Psoas muscle (tissue), 8 donors: ENCODE data around the gene ATP5PB. TPM values are rescaled to one million over a fixed set of nuclear protein-coding genes. Genes with fewer than 3 reads are reported as not detected.

Experiments used
- ATAC-seq, 4 donors: fragments of 200-7000 bp; cut with Tn5 transposase; one replicate each; pipeline ENCODE4 v1.9.1; 2020; ENCODE audit warnings: moderate library complexity in 3 of 4, mild to moderate bottlenecking in 2 of 4
- DNase-seq, 2 donors: peaks; one replicate each; pipeline ENCODE4 v3.0.0-alpha.2; 2020
- H3K27ac ChIP-seq: fragments of 200-600 bp; one replicate; pipeline ENCODE4 v1.8.0; 2022
- H3K27me3 ChIP-seq, 3 donors: fragments of 200-600 bp in 1 of 3; one replicate each; pipeline versions ENCODE4 v1.6.1 to v1.8.0; 2013 to 2022; ENCODE audit warnings: low read length in 2 of 3, mild to moderate bottlenecking in 2 of 3, moderate library complexity in 1 of 3; ENCODE audit not compliant: insufficient read depth in 3 of 3
- H3K36me3 ChIP-seq, 2 donors: fragments of 200-600 bp in 1 of 2; one replicate each; pipeline versions ENCODE4 v1.6.1 to v1.8.0; 2013 to 2022; ENCODE audit warnings: low read depth in 1 of 2, mild to moderate bottlenecking in 1 of 2, moderate library complexity in 1 of 2; ENCODE audit not compliant: insufficient read depth in 1 of 2
- H3K4me1 ChIP-seq: fragments of 200-600 bp; one replicate; pipeline ENCODE4 v1.8.0; 2022
- H3K4me3 ChIP-seq: fragments of 200-600 bp; one replicate; pipeline ENCODE4 v1.8.0; 2022; ENCODE audit warnings: mild to moderate bottlenecking
- H3K9me3 ChIP-seq: fragments of 200-600 bp; one replicate; pipeline ENCODE4 v1.8.0; 2022
- WGBS, 3 donors: extraction: QIAGEN DNeasy Blood & Tissue Kit; methylation state at CpG; one replicate each; pipeline versions ENCODE4 v1.1.6 to v1.1.7; 2013; 5-methylcytosine and 5-hydroxymethylcytosine counted together
- intact Hi-C, 2 donors: fragments of 100-400 bp; cut with DNase I; formaldehyde crosslinking; loops; one replicate each; pipeline versions ENCODE4 v1.11.0 to v1.14.2; 2022
- polyA plus RNA-seq, 3 donors: library from polyadenylated mRNA; stranded (reverse); fragments of 200-250 nt; gene quantifications; one replicate each; pipeline ENCODE4 v1.2.3, GENCODE V29; 2013
- total RNA-seq, 4 donors: library from RNA; stranded (reverse); fragmentation: NEBNext Ultra II Directional in 2 of 4; extraction: Animal tissue kit (Norgen Biotek cat#: 25700) in 2 of 4; gene quantifications; one replicate each; pipeline versions ENCODE4 v1.2.1 to v1.2.4, GENCODE V29; 2021 to 2023
- TF ChIP-seq, protein P1 (sequence below): fragments of 200-600 bp; IDR thresholded peaks from one replicate; pipeline ENCODE4 v1.8.0; 2022; ENCODE audit warnings: antibody characterized with exemption
- donor health status: healthy with polysubstance abuse.
- donor health status: DM: no; HTN: no; CAD: no; lungs with moderate emphysema.
- donor health status: Bipolar disorder and iron deficiency.
- donor health status: healthy.
- donor health status: DM: yes; HTN: yes; CAD: no.
- donor health status: DM: no; HTN: no; CAD: no.
- donor health status: DM: no; HTN: no; CAD: no.
- donor health status: DM: yes; HTN: yes; CAD: no.

The ATP5PB gene
- total and polyA plus RNA-seq, 7 donors, result 272 to 649 (median 428) TPM

DNA sequence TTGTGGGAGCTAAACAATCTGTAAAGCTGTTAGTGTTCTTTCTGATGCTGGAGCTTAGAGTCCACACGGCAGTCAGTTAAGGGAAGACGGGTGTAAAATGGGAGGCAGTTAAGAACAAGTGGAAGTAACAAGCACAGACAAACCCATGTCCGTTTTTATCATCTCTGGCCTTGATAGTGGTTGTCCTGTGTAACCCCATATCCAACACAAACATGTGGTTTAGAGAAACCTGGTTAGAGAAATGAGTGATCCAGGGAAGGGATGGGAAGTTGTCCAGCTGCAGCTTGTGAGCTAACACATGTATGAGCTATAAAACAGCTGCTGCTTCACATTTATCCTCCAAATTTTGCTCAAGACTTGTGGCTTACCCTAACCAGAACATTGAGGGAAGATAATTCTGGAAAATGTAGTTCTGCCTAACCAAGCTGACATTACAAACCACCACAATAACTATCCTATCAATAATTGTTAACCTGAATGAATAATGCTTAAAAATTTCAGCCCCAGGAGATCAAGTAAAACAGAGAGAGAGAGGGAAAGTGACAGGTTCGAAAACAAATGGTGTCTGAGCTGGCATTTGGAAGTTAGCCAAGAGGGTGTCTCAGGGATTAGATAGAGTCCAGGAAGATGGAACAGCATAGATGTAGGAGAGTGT, 13.9 kb downstream of the ATP5PB start:
- Histone ChIP-seq H3K4me3 (no peak overlapping the region), H3K27ac (peak overlapping the region; percentile 10), H3K36me3 (peaks cover 16 to 79% of the 10 kb centered on the region in 2 donors), H3K27me3 (no peaks in the 10 kb centered on the region), H3K4me1 (no peaks in the 10 kb centered on the region), H3K9me3 (no peaks in the 10 kb centered on the region)
- WGBS, 3 donors, result 52 to 58% (median 54%) methylated on average over 4 of the region's 4 CpGs
- TF ChIP-seq, protein P1, sequence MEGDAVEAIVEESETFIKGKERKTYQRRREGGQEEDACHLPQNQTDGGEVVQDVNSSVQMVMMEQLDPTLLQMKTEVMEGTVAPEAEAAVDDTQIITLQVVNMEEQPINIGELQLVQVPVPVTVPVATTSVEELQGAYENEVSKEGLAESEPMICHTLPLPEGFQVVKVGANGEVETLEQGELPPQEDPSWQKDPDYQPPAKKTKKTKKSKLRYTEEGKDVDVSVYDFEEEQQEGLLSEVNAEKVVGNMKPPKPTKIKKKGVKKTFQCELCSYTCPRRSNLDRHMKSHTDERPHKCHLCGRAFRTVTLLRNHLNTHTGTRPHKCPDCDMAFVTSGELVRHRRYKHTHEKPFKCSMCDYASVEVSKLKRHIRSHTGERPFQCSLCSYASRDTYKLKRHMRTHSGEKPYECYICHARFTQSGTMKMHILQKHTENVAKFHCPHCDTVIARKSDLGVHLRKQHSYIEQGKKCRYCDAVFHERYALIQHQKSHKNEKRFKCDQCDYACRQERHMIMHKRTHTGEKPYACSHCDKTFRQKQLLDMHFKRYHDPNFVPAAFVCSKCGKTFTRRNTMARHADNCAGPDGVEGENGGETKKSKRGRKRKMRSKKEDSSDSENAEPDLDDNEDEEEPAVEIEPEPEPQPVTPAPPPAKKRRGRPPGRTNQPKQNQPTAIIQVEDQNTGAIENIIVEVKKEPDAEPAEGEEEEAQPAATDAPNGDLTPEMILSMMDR, result no peak
- DNase-seq (no peak), ATAC-seq (peak in 2 of 4 donors; percentile 42 to 70)
- intact Hi-C loops, result no loop called here

DNA sequence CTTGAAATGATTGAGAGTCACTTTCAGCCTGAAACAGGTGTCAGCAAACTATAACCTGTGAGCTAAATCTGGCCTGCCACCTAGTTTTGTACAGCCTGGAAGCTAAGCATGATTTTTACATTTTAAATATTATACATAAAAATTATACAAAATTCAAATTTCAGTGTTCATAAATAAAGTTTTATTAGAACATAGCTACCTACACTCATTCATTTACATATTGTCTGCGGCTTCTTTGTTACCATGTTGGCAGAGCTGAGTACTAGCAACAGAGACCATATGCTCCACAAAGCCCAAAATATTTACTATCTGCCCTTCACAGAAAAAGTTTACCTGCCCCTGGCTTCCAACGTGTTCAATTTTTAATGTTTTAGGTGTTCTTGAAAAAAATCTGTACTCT, 16.5 kb downstream of the ATP5PB start:
- intact Hi-C loops, result no loop called here
- H3K27ac ChIP-seq, result no peak overlapping the region
- DNase-seq (no peak), ATAC-seq (no peak)
- H3K4me1 ChIP-seq, result no peaks in the 10 kb centered on the region
- no peak overlapping the region for H3K4me3 ChIP-seq
- H3K9me3 ChIP-seq, result no peaks in the 10 kb centered on the region
- H3K36me3 ChIP-seq, result peaks cover 24 to 79% of the 10 kb centered on the region in 2 donors
- 95 to 98% (median 95%) methylated on average over 2 of the region's 2 CpGs for WGBS, 3 donors
- H3K27me3 ChIP-seq, result no peaks in the 10 kb centered on the region
- TF ChIP-seq, protein P1, result no peak

DNA sequence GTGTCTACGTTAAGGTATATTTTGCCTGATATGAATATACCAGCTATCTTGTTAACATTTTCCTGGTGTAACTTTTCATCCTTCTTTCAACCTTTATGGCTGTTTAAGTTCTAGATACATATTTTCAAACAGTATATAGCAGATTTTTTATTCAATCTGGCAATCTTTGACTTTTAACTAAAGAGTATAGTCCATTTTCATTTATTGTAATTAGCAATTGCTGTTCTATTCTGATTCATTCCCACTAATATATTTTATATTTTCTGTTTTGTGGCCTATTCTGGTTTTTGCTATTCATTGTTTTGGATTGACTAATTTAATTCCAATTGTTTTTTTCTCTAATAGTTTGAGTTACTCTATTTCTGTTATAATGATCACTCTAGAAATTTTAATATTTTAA, 17.2 kb downstream of the ATP5PB start:
- WGBS, 3 donors, result 0 to 3% (median 0%) methylated on average over 1 of the region's 1 CpG
- Histone ChIP-seq H3K27me3 (no peaks in the 10 kb centered on the region), H3K4me3 (no peak overlapping the region), H3K4me1 (no peaks in the 10 kb centered on the region), H3K9me3 (no peaks in the 10 kb centered on the region), H3K27ac (no peak overlapping the region), H3K36me3 (peaks cover 22 to 79% of the 10 kb centered on the region in 2 donors)
- intact Hi-C loops, result no loop called here
- ATAC-seq (no peak), DNase-seq (no peak)
- TF ChIP-seq, protein P1, result no peak

DNA sequence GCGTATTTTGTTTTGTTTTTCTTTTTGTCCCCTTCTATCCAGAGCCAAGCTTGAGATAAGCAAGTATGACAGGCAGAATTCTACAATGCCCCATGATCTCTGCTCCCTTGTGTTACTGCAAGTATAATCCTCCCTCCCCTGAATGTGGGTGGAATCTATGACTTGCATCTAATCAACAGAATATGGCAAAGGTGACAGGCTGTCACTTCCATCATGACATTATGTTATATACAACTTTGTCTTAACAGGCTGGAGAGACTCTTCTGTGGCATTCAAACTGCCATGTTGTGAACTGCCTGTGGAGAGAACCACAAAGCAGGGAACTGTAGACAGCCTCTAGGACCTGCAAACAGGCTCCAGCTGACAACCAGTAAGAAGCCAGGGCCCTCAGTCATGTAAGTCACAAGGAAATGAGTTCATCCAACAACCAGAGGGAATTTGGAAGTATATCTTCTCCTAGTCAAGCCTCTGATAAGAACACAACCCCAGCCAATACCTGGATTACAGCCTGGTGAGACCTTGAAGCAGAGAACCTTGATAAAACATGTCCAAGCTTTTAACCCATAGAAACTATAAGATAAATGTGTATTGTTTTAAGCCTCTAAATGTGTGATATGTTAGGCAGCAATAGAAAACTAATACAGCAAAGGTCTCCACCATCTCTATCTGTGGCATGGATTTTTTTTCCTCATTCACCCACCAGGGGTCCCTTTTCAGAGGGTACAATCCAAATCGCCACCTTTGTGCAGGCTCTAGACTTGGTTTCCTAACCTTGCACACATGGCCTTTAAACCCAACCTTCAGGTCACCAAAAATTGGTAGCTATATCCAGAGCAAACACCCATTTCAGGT, 18.8 kb downstream of the ATP5PB start:
- Histone ChIP-seq H3K27me3 (no peaks in the 10 kb centered on the region), H3K36me3 (peaks cover 16 to 79% of the 10 kb centered on the region in 2 donors), H3K4me3 (no peak overlapping the region), H3K4me1 (no peaks in the 10 kb centered on the region), H3K9me3 (no peaks in the 10 kb centered on the region), H3K27ac (no peak overlapping the region)
- no peak for ATAC-seq
- intact Hi-C loops, result no loop called here
- WGBS, 3 donors, result 91 to 94% (median 93%) methylated on average over 2 of the region's 2 CpGs
- TF ChIP-seq, protein P1, result no peak
- DNase-seq, result no peak
